Stimulated activated CD4-positive, alpha-beta T cell treated with anti-CD3 and anti-CD28 coated beads, Interleukin-15, amount 100 ng/mL, for 24 hours (primary cell): Measurements from ENCODE around the gene BOK.

Experiments
- DNase-seq: peaks from one replicate; pipeline ENCODE4 v3.0.0-alpha.2; 2020

The BOK gene

GRCh38 chr2:241539616-241540374, 18.8 kb upstream of the BOK start:
- DNase-seq, result no peak

DNA sequence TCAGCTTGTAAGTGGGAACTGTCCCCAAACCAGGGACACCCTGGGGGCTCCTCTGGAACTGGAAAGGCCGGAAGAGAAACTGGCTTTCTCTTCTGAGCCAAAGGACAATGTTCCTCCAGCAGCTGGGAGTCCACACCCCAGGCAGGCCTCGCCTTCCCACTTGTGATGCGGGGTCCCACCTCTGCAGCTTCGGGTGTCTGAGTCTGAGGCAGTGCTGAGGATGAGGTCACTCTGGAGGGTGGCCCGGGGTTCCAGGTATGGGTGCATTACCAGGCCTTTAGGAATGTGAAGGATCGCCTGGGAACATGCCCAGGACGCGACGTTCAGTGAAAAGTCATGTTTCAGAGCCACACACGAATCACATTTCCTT, 18.2 kb upstream of the BOK start:
- DNase-seq, result no peak

GRCh38 chr2:241540771-241541561, 17.6 kb upstream of the BOK start:
- peak; percentile 73 for DNase-seq

- no peak for DNase-seq
Observed at GRCh38 chr2:241541564-241542277, 16.8 kb upstream of the BOK start.

DNA sequence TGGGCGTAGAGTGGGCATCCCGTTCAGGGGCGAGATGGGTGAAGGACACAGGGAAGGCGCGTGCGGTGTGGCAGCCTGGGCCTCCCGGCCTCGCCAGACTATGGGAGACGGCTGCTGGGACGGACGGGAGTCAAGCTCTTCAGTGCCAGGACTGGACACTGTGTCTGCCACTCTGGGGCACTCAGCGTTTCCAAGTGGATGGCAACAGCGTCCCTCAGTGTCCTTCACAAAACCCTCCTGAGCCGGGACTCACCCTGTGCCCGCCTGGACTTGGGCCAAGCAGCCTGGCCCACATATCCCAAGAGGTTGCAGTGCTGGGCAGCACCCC, 16.3 kb upstream of the BOK start:
- no peak for DNase-seq

DNA sequence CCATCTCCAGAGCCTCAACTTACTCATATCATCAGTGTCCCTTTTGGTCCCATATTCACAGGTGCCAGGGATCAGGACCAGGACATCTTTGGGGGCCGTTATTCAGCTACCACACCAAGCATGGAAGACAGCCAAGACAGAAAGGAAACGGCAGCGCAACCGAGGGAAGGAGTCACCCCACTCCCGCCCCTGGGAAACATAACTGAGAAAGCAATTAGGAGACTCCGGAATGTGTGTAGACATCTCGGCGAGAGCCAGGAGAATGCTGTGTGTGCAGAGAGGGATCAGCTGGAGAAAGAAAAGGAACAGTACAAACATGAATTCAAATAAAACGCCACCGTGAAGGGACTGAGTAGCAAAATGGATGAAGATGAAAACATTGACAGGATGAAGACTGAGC, 13.4 kb upstream of the BOK start:
- no peak for DNase-seq

- no peak for DNase-seq
Observed at GRCh38 chr2:241545523-241546473, 12.7 kb upstream of the BOK start.

- DNase-seq, result no peak
Observed at GRCh38 chr2:241546771-241547498, 11.6 kb upstream of the BOK start.

- DNase-seq, result no peak
Observed at GRCh38 chr2:241547781-241548450, 10.6 kb upstream of the BOK start.

DNA sequence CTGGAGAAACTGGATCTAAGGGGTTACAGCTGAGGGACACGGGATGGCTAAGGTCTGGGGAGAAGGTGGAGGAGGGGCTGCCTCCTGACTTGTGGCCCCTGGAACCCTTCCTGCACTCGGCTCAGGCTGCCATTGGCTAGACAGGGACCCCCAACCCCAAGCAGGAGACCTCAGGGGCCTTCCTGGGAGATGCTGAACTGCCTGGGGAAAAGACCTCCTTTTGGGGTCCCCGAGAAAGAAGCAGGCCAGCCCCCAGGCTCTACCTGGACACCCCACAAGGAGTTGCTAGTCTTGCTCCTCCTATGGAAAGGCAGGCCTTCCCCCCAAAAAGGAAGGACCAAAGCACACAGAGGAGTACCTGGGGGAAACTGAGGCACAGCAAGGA, 10.1 kb upstream of the BOK start:
- DNase-seq, result no peak

DNA sequence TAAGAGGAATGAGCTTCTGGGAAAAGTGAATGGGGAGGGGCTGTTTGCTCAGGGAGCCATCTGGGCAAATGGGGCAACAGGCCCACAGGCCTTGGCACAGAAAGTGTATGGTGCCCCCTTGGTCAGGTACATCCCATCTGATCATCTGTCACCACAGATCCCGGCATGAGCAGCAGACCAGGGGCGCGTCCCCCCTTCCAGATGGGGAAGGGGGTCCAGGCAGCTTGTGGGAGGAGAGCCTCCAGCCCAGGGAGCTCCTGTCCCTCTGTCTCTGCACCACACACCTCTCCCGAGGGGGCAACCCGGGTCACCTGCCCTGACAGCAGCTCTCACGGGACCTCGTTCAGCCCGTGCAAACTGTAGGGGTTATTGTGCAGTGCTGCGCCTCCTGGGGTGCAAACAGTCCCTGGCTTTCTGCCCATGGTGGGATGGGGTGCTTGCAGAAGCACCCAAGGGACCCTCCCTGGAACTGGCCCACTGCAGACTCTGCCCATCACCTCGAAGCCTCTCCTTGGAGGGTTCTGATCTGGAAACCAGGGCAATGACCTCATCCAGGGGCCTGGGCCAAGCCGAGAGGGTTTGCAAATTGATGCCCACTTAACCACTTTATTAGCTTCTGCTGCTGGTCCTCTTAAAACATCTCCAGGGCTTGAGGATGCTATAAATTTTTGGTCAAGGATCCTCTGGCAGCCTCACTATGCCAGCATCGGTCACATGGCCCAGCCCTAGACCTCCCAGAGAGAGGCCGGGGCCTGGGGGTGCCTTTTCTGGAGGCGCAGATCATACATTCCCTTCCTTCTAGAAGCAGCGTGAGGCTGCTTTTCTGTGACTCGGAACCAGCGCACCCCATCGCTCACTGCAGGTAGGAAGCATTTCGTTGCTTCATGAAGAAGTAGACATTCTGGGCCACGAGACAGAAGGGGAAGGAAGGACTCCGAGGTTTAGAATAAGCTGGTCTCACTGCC, 7.6 kb upstream of the BOK start:
- DNase-seq, result no peak

DNA sequence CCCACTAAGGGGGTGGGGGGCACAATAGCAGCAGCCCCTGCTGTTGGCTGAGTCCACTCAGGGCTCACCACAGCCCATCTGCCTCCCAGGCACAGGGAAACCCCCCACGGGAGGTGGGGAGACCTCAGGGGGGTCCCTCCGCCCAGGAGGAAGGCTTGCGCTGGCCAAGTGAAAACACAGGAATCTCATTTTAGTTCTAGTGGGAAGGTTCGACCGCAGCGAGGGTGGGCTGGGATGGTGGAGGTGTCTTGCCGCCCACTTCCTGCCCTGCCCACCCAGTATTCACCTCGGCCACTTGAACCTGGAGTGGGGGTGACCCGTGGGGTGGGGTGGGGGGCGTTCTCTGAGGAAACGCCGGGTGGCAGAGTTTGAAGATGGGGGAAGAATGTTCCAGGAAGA, 6.9 kb upstream of the BOK start:
- no peak for DNase-seq

DNA sequence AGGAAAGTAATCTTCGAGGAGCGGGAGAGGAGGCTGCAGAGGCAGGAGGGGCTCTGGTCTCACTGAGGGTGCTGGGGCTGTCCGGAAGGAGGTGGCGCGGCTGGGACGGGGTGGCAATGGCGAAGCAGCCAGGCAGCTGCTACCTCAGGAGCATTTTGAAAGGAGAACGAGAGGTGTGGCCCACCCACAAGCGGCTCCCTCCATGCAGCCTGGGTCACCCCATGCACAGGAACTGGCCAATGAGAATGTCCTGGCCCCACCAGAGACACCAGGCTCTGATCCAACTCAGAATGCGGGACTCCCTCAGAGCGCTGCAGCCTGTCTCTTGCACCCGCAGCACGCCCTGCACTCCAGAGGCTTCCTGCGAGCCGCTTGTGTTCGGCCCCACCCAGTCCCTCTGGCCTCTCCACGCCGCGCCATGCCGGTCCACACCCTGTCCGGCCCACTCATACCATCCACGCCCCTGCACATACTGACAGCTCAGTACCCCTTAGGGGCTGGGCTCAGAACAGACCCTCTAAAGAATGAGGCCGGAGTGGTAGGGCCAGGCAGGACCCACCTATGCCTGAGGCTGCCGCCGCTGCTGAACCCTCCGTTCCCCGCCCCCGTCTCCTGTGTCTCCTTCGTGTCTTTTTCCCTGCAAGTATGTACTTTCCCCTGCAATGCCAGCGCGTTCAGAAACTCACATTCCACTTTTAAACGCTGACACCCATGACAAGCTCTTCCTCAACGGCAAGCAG, 6.4 kb upstream of the BOK start:
- DNase-seq, result no peak

DNA sequence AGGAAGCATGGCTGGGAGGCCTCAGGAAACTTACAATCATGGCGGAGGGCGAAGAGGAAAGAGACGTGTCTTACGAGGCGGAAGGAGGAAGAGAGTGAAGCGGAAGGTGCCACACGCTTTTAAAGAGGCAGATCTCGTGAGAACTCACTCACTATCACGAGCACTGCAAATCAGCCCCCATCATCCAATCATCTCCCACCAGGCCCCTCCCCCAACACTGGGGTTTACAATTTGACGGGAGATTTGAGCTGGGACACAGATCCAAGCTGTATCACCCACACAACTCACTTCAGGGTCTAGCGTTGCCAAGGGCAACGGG, 5.1 kb upstream of the BOK start:
- DNase-seq, result no peak

- no peak for DNase-seq
Observed at GRCh38 chr2:241553981-241554380, 4.6 kb upstream of the BOK start.

GRCh38 chr2:241554610-241555322, 3.8 kb upstream of the BOK start:
- no peak for DNase-seq

DNA sequence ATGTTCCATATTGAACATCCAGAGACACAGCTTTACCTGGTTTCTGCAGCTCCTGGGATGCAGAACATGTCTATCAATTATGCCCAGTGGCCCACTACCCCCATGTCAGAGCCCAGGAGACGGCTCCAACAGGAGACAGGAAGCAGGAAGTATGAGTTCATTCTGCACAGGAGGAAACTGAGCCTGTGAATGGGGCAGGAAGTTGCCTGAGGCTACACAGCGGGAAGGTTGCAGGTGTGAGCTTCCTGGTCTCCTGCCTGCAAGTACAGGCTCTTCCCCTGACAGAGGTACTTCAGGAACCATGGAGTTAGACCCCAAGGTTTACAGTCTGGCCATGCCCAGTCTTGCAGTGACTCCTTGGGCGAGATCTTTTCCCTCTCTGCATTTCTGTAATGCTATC, 2.8 kb upstream of the BOK start:
- DNase-seq, result no peak

DNA sequence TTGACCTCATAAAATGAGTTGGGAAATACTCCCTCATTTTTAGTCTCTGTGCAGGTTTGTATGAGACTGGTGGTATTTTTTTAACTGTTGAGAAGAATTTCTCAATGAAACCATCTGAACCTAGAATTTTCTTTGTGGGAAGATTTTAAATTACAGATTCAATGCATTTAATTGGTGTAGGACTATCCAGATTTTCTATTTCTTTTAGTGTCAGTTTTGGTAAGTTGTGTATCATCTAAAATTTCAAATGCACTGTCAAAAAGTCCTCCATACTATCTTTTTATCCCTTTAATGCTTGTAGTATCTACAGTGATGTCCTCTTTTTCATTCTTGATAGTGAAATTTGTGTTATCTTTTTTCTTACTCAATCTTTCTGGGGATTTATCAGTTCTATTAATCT, 1.8 kb upstream of the BOK start:
- DNase-seq, result no peak
